GM18499 (cell line): Measurements from ENCODE around the gene FOXS1.

Experiments used
- ATAC-seq: cut with Tn5 transposase; IDR thresholded peaks from one replicate; pipeline ENCODE4 v1.9.1; 2021; ENCODE audit warnings: moderate number of reproducible peaks; ENCODE audit not compliant: insufficient read depth, unreplicated experiment

Gene FOXS1

DNA sequence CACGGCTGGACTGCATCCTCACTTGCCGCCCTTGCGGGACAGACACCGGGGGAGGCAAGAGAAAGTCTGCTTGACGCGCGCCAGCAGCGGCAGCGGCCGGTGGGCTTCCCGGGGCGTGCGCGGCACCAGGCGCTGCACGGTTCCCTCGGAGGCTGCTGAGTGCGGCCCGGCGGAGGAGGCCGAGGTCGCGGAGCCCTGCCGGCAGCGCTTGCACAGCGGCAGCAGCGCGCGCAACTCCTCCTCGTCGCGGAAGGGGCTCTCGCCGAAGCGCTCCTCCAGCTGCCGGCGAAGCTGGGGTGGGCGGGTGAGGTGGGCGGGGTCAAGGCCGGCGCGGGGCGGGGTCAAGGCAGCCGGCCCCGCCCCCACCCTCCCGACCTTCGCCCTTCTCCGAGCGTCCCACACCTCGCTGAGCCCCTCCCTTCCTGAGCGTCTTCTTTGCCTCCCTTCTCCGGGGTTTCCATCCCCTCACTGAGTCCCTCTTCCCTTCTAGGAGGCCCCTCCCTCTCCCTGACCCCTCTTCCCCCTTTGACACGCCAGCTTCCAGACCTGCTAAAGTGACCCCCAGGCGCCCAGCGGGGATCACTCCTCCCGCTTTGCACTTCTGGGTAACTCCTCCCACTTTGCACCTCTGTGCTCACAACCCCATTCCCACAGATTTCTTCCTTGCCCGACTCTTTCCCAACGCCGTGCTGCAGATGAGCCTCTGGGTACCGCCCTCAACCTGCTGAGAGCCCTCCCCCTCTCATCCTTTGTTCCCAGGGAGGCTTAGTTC, 16.2 kb upstream of the FOXS1 start:
- no peak for ATAC-seq

DNA sequence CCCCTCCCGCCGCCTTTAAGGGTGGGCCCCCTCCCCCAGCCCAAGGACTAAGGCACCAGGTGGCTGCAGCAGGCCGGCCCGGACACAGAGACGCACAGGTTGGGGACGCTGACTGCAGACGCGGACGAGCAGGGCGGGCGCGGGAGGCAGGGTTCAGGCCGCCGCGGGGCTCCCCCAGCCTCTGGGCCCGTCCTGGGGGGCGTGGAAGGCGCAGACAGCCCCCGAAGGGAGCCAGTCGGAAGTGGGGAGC, 15.7 kb upstream of the FOXS1 start:
- no peak for ATAC-seq

DNA sequence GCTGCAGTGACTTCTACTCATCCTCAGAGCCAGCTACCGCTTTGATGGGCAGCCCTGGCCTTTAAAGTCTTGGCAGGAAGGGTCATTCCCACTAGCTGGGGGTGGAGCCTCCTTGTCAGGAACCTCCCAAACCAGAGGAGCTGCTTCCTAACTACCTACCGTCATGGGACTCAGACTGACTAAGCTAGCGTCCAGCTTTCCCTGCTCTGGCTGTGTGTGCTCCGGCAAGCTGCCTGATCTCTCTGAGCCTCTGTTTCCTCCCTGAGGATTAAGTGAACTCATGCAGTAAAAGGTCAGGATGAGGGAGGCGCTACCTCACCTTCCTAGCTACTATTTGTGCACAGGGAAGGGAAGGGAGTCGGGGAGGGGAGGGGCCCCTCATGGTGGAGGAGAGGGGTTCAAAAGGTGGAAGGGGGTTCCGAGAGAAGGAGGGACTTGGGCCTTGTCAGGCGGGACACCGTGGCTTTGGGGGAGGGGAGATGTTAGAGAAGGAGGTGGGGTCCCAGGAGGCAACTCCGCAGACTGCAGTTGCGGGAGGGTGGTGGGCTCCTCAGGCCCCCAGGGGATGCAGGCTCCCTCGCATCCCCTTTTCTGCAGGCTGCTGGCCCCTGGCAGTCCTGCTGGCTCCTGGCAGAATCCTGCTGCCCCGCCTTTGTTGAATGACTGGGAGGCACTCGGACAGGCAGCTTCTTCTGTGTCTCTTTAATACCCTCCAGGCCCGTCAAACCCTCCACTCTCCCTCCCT, 15.2 kb upstream of the FOXS1 start:
- no peak for ATAC-seq

DNA sequence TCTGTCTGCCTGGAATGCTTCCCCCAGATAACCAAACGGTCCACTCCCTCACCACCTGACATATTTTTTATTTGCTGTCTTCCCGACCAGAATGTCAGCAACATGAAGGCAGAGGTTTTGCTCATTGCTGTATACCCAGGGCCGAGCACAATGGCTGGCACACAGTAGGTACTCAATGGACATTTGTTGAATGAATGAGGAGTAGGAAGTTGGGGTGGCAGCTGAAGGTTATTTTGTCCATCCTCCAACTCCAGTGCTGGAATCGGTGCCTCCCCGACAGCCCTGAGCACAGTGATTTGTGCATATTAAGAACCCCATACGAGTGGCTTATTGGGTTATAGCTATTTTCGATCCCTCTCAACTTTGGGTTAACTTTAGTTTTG, 14.6 kb upstream of the FOXS1 start:
- no peak for ATAC-seq

DNA sequence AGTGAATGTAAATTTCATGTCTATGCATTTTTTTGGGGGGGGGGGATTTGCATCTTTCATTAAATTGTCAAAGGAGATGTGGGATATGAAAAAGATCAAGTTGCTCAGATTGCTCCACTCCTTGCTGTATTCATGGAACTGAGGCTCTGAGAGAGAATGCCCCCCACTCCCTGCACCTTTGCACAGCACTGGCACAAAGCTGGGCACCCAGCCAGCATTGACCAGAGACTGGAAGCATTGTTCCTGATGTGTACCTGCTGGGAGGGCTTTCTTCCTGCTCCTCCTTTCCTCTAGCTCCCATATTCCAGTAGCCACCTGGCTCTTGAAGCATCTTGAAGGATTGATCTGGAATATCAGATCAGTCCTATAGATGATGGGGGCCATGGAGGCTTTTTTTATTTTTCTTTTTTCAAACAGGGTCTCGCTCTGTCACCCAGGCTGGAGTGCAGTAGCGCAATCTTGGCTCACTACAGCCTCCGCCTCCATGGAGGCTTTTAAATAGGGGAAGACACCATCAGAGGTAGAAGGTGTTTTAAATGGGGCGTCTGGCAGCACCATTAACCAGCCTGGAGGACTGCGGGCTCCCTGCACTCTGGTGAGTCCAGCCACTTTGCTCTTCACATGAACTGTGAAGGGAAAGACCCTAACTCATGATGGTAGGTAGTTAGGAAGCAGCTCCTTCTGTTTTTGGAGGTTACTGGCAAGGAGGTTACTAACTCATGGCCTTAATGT, 14.0 kb upstream of the FOXS1 start:
- ATAC-seq = no peak

DNA sequence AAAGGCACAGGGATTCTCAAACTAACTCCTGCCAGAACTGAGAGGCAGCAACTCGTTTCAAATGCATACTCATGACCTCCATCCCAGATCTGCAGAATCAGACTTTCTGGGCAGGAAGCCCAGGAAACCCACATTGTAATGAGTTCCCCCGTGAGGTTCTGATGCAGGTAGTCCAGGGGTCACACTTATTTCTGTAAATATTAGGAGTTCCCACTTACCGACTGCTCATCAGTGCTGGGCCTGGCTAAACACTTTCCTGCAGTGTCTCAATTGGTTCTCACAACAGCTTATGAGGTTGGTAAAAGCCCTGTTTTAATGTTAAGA, 13.3 kb upstream of the FOXS1 start:
- no peak for ATAC-seq

DNA sequence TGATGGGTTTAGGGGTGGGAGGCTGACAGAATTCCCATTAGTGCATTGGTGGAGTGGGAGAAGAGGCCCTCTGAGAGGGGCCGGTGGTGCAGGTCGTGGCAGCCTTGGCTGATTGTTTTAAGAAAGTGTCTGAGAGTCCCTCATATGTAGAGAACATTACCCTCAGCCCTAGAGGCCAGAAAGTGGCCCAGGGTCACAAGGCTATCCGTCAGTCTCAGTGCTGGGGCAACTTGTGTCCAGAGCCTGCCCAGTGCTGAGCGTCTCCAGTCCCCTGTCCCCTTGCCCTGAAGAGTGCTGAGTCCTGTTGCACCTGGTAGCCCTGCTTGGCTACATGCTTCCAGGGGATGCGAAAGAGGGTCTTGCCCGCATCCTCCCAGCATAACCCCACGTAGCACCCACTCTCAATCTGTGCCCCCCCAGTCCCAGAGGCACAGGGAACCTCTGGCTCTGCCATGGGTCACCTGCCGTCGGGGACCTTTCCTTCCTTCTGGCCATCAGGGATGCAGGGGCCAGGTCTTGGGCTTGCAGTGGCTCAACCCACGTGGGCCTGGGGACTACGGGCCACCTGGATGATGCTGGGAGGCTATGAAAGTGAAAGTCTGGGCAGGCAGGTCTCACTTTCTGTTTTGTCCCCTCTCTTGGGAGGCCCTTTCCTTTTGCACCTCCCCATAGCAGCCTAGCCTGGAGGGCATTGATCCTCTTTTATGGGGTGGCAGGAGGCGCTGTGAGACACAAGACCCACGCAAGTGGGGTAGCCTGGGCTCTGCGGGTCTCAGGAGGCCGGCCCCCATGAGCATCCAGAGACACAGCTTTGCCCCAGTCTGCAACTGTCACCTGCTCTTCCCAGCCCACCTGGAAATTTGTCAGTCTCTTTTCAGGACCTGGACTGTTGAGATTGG, 12.7 kb upstream of the FOXS1 start:
- no peak for ATAC-seq

GRCh38 chr20:31856516-31856915, 11.1 kb upstream of the FOXS1 start:
- ATAC-seq = no peak

DNA sequence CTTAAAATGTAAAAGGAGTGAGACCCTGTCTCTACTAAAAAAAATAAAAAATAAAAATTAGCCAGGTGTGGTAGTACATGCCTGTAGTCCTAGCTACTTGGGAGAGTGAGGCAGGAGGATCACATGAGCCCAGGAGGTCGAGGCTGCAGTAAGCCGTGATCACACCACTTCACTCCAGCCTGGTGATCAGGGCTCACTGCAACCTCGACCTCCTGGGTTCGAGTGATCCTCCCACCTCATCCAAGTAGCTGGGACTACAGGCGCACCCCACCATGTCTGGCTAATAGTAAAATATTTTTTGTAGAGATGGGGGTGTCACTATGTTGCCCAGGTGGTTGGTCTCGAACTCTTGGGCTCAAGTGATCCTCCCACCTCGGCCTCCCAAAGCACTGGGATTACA, 8.1 kb upstream of the FOXS1 start:
- no peak for ATAC-seq

DNA sequence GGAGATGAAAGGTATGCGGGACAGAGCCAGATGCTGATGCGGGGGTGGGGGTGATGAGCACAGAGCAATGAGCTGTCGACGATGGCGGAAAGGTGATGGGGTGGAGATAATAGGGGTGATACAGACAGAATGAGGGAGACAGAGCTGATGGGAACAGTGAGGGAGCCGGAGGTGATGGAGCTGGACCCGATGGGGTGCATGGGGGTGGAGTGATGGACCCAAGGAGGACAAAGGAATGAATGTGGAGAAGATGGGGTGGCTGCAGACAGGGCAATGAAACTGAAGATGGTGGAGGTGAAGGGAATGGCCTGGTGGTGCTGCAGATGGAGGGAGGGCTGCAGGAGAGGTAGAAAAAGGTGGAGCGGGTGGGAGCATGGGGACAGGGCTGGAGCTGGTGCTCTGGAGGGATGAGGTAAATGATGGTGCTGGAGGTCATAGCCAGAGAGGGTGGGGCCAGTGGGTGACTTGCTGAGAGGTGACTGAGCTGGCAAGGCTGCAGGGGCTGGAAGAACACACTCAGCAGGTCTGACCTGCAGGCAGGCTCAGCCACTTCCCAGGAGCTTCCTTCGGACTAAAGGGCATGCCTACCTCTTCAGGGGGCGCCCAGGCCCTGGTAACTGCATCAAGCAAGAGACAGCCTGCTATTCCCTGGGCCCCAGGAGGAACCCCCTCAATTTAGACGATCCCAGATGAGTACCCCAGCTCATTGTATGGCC, 6.0 kb upstream of the FOXS1 start:
- no peak for ATAC-seq

DNA sequence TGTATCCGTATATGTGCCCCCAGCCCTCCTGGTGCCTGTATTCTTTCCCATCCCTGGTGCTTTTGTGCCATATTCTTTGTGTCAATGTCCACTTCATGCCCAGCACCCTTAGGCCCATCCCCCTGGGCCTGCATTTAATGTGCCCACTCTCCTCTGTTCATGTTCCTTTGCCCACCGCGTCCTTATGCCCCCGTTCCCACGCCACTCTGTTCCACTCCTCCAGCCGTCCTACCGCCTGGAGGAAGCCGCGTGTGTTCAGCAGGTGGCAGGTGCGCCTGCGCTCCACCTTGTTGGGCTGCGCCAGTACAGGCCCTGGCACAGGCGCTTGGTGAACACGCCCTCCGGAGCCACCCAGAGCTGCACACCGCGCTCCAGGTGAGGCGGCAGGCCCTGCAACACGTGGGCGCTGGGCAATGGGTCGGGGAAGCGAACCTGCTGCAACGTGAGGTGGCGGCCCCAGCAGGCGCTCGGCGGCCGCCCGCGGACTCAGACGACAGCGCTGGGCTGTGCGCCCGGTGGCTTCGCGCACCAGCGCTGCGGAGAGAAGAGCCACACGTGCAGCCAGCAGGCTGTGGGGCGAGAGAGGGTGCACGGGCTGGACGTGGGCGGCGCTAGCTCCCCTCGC, 4.0 kb upstream of the FOXS1 start:
- ATAC-seq = no peak

DNA sequence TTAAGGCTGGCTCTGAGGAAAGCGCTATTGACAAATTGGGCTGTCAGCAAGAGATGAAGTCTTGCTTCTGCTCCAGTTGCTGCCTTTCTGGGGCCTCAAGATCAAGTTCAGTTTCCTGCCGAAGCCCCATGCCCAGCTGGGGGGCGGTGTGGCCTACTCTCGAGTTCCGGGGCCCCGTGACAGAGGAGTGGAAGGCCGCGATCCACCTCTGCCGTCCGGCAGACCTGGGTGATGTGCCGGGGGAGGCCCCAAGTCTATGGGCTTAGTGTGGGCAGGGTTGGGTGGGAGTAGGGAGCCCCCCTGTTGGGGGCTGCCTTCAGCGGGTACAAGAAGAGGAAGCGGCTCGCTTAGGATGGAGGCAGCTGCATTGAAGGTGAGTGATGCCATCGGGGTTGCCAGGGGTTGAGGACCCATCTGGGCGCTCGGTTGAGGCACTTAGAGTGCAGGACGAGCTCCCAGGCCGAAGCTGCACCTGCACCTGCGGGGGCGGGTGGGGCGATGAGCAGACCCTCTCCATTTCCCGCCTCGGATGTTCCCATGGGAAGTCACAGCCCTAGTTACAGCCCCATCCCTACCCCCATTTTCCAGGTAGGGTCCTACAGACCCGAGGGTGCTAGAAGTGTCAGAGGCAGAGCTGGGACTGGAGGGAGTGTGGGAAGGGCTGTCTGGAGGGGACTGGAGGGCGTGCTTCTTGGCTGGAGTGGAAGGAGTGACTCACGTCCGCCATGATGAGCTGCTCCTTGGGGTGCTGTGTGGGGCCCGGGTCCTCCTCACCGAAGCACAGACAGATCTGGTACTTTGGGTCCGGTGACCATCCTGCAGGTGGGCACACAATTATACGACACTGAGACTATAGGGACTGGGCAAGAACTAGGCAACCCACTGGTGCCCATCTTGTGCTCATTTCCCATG, 2.9 kb upstream of the FOXS1 start:
- ATAC-seq = no peak

DNA sequence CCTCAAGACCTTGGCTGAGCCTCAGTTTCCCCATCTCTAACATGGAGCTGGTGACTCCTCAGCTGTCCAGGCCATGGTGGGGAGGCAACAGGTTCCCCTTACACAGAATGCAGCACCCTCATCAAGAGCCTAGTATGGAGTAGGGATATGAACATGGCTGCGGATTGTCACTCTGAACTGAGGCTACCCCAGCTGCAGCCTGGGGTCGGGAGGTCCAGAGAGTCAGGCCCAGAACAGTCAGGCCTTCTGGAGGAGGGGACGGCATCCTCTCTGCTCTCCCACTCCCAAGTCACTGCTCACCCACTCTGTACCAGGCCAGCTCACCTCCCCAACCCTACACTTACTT, 1.4 kb upstream of the FOXS1 start:
- ATAC-seq = no peak

DNA sequence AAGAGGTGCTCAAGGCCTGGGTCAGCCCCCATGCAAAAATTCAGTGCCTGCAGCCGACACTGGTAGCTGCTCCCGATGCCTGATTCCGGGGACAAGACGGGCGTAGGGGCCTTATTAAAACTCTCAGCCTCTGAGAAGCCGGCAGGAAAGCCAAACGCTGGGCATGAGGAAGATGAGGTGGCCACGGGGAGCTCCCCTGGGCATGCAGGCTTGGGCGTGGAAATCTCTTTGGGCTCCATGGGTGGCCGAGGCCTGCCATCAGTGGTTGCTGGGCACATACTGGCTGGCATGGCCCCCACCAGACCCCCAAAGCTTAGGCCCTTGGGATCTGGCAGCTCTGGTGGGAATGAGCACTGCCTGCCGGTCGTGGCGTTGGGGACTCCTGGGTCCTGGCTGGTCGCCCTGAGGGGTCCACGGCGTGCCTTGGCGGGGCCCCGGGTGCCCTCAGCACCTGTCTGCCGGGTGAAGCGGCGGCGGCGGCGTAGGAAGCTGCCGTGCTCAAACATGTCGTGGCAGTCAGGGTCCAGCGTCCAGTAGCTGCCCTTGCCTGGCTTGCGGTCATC, 586 bp downstream of the FOXS1 start:
- ATAC-seq = no peak

DNA sequence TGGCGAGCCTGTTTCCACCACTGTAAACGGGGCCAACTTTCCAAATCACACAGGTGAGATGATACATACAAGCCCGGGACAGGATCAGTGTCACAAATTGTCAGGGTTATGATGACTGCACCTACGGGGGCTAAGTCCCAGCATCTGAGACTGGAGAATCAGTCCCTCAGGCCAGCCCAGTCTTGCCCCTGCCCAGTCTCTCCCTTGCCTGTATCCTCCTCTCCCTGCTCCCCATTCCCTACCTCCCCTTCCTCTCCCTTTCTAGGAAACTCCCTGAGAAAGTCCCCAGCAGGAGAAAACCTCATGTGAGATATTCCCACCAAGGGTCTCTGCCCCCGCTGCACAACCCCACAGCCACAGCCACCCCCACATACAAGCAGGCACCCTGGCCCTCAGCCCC, 1.5 kb downstream of the FOXS1 start:
- no peak for ATAC-seq

GRCh38 chr20:31843288-31843687, 2.1 kb downstream of the FOXS1 start:
- no peak for ATAC-seq

GRCh38 chr20:31842471-31843157, 2.8 kb downstream of the FOXS1 start:
- no peak for ATAC-seq

DNA sequence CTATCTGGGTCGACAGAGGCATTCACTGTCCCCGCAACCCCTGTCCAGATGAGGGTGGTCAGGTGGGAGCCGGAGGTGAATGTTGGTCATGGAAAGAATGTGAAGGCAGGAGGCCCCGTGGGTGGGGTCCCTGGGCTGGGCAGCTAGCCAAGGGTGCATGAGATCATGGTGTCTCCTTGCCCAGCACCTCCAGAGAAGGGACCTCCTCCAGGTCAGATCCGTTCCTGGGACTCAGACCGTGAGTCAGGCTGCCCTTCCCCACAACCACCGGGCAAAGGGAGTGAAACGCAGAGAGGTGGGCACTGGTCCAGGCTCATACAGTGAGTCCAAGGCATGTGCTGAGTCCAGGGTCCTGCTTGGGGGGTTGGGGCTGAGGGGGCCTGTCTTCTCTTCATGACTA, 3.5 kb downstream of the FOXS1 start:
- no peak for ATAC-seq
